GM21367 (cell line): ENCODE measurements around the gene SALL3.

Experiments
- ATAC-seq: cut with Tn5 transposase; IDR thresholded peaks from one replicate; pipeline ENCODE4 v1.9.1; 2021; ENCODE audit not compliant: unreplicated experiment

Gene SALL3

DNA sequence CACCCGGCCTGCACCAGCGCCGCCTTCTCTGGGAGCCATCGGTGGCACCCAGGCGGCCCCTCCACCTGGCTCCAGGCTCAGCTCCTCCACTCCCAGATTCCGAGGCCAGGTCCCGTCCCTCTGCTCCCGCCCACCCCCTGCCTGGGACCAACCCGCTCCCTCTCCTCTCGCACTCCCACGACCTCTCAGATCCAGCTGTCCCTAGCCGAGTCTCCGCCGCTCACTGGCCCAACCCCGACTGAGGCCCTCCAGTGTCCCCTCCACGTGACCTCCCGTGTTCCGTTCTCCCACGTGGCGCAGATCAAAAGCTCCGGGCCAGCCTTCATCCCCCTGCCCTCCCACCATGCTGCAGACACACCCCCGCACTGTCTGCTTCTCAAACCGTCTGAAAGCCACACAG is 14.4 kb upstream of the SALL3 start:
- ATAC-seq, result no peak

DNA sequence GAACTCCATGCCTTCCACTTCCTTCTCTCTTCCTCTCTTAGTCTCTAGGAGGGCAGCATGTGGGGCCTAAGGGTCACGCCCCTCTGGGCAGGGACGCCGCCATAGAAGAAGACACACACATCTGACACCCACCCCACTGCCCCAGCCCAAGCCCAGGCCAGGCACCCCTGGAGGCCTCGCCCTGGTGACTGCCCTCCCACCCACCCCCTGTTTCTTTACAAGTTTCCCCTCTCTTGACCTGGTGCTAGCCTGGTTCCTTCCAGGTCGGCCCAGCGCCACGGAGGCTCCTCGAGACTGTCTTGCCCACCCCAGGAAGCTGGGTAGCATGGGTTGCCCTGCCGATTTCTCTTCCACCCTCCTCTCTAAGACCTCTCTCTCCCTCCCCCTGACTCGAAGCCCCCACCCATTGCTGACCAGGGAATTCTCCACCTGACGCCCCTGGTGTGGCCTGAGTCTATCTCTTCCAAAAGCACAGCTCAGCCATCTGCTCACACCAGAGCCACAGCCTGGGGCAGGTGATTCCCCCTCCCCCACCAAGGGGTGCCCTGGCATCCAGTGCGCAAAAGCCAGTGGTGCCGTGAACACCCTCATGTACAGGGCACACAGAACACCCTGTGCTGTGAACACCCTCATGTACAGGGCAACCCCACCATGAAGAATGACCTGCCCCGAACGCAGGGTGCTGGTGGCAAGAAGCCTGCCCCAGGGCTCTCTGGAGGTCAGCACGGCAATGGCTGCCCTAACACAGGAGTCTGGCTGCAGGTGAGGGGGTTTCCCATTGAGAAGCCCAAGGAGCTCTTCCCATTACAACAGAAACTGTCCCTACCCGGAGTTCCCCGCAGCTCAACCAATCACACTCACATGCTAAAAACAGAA is 13.5 kb upstream of the SALL3 start:
- ATAC-seq, result no peak

DNA sequence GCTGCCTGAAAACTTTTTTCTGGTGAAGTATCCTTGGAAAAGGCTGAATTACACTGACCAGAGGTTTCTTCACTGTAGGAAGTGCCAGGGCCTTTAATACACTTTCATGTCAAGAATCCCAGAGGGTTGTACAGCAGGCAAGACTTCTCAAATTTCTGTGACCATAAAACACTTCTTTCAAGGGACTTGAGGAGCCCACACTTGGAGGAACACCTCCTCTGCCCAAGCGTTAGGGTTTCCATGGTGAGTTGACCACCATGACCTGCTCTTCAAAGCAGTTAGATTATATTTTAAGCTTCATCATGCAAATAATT is 12.9 kb upstream of the SALL3 start:
- ATAC-seq, result no peak

DNA sequence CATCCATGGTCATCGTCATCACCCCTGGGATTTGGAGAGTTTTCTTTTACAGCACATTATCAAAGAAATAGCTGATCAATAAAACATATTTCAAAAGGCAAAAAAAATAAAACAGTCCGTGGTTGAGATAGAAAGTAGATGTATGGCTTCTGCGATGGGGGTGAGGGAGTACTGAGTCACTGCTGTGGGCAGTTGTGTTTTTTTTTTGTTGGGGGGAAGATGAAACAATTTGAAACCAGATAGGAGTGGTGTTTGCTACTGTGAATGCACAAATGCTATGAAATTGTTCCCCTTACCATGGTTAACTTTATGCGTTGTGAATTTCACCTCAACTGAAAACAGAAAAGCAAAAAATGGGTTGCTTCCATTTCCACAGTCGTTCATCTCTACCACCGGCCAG is 11.9 kb upstream of the SALL3 start:
- no peak for ATAC-seq

DNA sequence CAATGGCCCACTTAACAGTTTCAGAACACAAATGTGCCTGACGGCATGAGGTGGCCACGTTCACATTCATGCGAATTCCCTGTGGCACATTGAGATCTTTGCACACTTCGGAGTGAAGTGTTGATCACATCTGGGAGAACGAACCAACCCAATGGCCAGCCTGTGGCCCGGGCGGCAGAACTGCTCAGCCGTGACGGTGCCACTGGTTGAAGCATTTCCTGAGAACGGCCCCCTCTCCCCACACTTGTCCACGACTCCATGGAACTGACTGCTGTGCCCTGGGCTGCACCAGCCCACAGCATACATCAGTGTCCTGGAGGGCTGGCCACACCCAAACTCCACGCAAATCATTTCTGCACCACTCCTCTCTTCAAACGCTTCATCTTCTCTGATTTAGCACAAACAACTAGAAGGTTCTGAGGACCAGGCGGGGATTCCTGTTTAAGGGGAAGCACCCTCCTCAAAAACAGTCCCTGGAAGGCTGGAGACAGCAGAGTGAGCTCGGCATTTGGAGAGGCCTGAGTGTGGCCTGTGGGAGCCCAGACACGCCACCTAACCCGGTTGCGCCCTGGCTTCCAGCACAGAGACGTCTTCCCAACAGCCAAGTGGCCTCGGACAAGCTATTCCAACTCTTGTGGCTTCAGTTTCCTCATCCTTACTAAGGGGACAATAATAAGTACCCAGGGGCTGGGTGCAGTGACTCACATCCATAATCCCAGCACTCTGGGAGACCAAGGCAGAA is 9.9 kb upstream of the SALL3 start:
- ATAC-seq, result no peak

DNA sequence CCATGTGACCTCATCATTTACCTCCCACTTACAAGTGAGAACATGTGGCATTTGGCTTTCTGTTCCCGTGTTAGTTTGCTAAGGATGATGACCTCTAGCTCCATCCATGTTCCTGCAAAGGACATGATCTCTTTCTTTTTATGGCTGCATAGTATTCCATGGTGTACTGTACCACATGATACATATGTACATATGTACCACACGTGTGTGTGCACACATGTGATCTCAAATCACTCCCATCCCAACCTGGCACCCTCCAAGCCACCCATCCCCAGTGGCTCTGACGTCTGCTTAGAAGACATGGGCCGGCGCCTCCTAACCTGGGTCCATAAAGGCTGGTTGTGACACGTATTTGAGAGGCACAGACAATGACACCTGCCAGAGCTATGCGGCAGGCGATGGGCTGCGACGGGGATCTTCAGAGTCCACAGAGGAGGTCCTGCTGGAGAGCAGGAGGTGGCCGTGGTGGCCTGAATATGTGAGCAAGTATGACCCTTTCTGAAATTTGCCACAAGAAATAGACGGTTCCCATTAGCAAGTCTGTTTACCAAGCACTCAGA is 8.8 kb upstream of the SALL3 start:
- no peak for ATAC-seq

DNA sequence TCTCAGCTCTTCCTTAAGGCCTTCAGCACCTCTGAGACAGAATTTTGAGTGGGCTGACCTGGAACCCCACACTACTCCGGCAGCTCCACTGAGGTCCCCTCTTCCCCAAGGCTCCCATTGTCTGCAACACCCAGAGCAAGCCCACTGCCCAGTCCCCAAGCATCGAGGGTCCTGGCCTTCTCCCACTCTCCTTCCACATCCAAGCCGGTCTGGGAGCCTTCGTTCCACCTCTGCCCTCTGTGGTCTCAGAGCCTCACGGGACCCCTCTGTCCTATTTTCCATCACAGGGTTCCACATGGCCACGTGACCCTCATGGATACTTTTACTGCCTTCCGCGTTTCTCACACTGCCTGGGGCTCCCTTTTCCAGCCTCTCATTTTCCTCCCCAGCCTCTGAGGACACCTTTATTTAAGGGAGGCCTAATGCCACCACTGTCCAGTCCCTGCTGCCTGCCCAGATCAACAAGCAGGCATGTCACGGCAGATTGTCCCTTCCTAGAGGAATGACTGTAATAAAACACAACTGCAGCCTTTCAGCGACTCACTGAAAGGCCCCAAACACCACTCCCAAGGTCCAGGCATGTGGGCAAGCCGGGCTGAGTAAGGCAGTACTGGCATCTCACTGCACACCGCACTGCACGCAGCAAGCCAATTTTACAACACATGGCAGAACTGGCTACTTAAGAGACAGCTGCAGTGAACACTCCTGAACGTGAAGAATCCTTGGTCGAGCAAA is 7.9 kb upstream of the SALL3 start:
- no peak for ATAC-seq

DNA sequence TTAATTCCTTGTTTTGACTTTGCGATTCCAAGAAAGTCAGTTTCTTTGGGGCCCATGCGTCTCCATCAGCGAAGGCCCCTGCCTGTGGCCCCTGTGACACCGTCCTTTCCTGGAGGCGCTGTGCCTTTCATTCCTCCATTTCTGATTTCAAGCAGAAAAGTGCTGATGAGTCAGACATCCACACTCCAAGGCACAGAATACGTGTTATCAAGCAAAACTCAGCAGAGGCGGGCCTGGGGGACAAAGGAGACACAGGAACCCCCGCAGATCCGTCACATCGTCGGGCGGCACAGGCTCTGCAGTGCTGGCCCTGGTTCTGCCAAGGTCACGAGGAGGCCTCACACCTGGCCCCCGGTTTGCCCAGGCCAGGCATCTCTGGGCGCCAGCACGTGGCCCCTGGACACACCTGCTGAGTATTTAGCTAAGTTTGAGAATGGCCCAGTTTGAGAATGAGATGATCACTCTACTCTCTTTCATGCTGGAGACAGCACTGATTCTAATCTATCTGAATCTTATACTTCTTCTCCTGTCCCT is 7.2 kb upstream of the SALL3 start:
- ATAC-seq, result no peak

DNA sequence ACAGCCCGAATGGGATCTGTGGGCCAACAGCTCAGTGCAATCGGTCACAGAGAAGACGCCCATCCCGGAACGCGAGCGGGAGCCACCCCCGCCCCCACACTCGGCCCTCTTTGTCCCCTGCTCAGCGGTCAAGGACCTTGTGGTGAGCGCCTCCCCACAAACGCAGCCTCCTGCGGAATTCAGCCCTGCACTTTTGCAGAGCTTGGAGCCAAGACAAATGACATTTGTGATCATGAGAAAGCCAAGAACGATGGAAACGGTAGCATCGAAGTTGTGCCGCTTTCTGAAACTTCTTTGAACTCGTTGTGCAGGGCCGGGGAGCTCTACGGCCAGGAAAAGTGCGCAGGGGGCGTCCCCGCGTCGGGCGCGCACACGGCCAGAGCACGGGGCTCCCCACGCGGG is 6.7 kb upstream of the SALL3 start:
- ATAC-seq, result no peak

DNA sequence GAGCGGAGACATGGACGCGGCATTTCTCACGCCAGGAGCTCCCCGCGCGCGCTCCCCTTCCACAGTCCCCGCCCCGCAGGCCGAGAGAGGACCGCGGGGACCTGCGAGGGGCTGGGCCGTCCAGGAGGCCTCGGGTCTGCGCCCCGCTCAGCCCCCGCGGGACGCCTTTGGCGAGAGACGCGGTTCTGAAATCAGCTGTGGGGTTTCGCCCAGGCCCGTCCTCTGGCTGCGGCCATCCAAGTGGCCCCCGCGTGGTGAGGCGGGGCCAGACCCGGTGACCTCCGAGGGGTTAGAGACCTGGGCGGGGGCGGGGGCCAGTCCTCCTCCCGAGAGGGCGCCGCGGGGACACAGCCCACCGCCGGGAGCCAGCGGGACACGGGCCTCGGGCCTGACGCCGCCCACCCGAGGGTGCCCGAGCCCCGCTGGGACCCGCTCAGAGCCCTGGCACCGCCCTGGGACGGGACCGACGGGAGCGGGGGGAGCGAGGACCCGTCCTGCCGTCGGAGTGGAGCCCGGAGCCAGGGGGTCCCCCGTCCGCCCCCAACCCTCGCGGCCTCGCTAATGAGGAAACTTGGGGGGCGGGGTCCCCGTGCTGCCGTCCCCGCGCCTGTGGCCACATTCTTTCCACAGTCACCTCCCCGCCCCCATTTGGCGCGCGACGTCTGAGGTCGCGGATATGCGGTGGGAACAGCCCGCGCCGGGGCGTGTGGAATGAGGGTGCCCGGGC is 6.1 kb upstream of the SALL3 start:
- ATAC-seq, result no peak

DNA sequence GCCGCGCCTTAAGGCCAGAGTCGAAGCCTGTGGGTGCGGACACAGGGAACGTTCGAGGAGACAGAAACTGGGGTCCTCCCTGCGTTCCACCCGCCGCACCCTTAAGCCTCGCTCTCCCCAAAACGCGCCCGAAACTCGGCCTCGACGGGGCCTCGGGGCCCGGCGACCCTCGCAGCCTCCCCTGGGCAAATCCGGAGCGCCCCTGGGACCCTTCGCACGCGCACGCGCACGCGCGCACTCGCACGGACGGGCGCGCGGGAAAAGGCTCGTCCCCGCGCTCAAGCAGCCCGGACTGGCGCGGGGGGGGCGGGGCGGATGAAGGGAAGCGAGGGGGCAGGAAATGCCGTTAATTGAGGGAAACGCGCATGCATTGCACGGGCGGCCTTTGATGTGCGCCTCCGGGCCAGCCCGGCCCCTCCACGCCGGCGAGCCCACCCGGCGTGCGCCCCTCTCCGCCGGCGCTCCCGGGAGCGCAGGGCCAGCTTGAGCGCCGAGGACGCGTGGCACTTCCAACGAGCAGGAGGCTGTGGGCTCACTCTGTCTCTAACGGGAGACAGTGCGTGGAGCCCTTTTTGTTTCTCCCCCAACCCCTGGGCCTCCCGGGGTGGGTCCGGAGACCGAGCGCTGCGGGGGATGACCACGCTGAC is 5.4 kb upstream of the SALL3 start:
- no peak for ATAC-seq

DNA sequence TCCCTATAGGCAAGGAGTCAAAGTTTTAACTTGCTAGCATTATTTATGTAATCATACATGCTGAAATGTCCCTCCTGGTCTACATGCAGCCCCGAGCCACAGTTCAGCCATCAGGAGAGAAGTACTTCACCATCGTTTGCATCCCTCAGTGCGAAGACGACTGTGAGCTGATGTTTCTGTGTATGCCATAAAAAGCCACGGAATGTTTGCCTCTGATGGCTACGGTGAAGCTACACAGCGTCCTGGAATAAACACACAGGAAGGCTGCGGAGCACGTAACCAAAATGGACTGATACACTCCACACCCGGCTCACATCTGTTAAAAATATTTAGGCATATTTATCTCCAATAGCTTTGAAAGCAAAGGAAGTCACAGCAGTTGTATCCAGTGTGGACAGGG is 4.3 kb upstream of the SALL3 start:
- no peak for ATAC-seq

DNA sequence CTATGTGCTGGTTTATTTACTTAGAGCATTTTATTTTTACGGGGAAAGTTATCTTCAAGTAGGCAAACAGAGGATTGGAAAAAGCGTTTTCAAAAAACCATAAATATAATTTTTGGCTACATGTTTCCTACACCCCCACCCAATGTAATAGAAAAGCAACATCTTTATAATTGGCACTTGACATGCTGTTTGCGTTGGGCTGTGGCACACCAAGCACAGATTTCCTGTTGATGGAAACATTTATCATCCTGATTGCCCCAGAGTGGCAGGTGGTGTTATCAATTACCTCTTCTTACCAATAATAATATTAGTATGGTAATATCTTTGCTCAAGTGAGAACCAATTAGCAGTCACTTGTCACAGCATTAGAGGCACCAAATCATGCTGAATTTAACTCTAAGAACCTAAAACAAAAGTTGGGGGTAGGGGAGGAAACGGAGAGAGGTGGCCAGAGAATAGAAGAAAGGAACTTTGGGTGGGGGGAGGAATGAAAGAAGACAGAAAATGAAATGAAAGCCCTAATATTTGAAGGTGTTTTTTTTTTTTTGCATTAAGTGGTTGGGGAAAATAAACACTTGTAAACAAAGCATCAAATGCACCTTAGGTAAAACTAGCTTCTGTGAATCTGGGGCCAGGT is 3.8 kb upstream of the SALL3 start:
- ATAC-seq, result no peak

DNA sequence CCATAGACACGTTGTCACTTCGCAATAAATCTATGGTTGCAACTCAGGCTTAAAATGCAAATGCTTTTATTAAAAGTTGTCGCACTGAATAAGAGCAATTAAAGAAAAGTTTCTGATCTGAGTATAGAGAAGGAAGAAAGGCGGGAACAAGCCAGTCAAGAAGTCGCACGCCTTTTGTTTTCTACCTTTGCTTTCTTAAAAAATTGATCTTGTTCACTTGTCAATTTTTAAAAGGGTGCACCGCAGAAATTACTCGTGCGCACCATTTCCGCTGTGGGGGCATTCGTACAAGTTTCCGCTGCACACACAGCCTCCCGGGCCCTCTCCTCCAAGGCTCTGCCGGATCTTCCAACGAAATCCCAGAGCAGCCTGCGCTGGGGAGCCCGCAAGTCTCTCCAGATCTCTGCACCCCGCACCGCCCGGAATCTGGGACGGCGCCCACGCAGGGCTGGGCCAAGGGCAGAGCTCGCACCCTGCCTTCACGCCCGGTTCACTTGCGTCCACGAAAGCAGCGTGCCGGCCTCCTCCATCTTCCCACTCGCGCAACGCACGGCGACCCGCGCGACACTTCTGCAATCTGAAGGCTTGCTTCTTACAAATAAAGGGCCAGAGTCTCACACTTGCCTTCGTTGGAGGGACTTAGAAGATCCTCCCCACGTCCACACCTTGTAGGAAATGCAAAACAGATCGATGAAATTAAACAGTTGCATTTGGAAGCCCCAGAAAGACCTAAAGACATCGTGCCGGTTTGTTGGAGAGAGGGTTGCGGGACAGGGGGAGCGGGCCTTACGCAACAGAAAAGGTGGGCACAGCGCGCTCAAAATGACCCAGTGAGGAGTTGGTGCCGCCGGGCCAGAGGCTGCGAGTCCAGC is 2.6 kb upstream of the SALL3 start:
- ATAC-seq, result no peak

DNA sequence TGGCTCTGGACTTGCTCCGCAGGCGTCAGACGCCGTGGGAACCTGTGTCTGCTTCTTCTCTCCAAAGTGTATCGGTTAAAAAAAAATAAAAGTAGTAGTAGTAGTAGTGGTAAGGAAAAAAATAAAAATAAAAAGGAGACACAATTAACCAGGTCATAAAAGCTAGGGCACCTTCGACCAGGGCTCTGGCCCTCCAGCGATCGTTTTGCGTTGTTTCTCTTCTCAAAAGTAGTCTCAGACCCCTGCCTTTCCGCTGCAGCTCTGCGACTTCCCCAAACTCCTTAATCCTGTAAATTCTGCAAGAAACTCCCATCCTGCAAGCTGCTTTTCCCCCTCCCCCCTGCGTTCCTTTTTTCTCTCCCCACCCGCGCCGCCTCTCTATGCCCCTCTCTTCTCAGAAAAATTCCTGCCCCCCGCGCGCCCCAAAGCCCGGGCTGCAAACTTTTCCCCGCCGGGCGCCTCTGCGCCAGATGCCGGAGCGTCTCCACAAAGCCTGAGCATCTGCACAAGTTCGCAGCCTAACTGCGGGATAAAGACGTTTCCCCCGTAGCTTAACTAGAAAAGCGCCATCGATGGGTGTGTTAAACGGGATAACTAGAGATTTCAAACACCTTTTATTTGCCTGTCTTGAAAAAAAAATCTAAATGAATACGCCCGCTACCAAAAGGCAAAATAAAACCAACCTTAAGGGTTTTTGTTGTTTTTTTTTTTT is 1.8 kb upstream of the SALL3 start:
- no peak for ATAC-seq

DNA sequence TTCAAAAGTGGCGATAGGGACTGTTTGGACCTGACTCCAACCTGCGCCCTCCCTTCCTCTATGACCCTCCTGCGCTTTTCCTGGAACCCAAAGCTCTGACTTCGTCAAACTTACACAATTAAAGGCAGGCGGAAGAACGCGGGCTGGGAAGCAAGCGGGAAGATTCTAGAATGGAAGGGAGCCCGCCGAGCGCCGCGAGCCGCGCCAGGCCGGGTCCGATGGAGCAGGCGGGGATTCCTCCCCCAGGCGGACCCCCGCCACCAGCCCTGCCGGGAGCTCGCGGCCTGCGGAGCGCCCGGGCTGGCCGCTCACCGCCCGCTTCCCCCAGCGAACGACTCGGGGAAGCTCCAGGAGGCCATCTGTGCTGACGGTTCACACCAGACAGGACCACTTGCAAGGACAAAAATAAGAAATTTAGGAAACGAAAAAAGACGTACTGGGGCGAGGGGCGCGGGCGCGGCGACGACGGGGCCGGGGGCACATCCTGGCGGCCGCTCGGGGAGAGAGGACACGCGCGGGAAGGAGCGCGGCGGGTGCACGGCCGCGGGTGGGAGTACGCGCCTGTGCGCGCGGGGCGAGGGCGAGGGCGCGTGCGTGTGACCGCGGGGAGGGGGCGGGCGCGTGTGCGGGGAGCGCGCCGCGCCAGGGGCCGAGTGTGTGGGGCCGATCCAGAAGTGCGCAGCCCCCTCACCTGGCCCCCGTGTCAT is 1.1 kb upstream of the SALL3 start:
- no peak for ATAC-seq

DNA sequence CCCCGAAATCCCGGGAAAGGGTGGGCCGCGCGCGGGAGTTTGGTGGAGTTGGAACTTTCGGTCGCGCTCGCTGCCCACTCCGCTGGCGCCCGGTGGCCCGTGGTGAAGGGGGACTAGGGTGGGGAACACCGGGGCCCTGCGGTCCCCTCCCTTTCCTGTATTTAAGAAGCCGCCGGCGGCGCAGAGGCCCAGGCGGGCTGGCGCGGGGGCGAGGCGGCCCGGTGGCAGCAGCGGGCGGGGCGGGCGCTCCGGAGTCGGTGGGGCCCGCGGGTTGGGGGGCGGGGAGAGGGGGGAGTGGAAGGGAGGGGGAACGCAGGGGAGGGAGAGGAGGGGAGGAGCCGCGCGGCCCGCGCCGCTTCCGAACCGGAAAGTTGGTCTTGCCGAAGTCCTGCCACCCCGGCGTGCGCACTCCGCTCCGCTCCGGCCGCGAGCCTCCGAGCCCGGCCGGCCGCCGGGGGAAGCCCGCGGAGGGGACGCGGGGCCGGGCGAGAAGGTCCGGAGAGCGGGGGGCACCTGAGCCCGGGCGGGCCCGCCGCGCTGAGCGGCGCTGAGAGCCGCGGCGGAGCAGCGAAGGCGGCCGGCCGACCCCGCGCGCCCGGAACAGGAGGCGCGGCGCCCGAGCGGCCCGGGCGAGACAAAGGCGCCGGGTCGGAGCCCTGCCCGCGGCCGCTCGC is 425 bp upstream of the SALL3 start:
- ATAC-seq, result no peak
